Hepatocyte (in vitro differentiated cells): ENCODE measurements around the gene FGL2. TPM values are rescaled to one million over a fixed set of nuclear protein-coding genes. Genes with fewer than 3 reads are reported as not detected.

Experiments used
- DNase-seq: peaks from one replicate; pipeline ENCODE4 v3.0.0-alpha.2; 2016; ENCODE audit warnings: low spot score
- H2AFZ ChIP-seq: fragments of 200-600 bp; sonication (generic); 2 replicates; pipeline ENCODE4 v1.6.0; 2016; ENCODE audit warnings: antibody characterized with exemption, mild to moderate bottlenecking
- H3K27ac ChIP-seq: fragments of 200-600 bp; sonication (generic); 2 replicates; pipeline ENCODE4 v1.5.1; 2016; ENCODE audit warnings: mild to moderate bottlenecking
- H3K27me3 ChIP-seq: fragments of 200-600 bp; sonication (generic); 2 replicates; pipeline ENCODE4 v1.6.1; 2016
- H3K36me3 ChIP-seq: fragments of 200-600 bp; sonication (generic); replicated peaks from 2 replicates; pipeline ENCODE4 v1.5.1; 2016; ENCODE audit warnings: low read depth; ENCODE audit not compliant: insufficient read depth
- H3K4me1 ChIP-seq: fragments of 200-600 bp; sonication (generic); 2 replicates; pipeline ENCODE4 v1.5.1; 2016; ENCODE audit warnings: mild to moderate bottlenecking, moderate library complexity; ENCODE audit not compliant: insufficient read depth
- H3K4me2 ChIP-seq: fragments of 200-600 bp; sonication (generic); 2 replicates; pipeline ENCODE4 v1.6.0; 2016
- H3K4me3 ChIP-seq: fragments of 200-600 bp; sonication (generic); 2 replicates; pipeline ENCODE4 v1.5.1; 2016; ENCODE audit warnings: mild to moderate bottlenecking
- H3K79me2 ChIP-seq: fragments of 200-600 bp; sonication (generic); 2 replicates; pipeline ENCODE4 v1.6.0; 2017; ENCODE audit warnings: mild to moderate bottlenecking
- H3K9me2 ChIP-seq: fragments of 200-600 bp; sonication (generic); replicated peaks from 2 replicates; pipeline ENCODE4 v1.6.0; 2017; ENCODE audit warnings: mild to moderate bottlenecking; ENCODE audit not compliant: insufficient read depth
- H3K9me3 ChIP-seq: fragments of 200-600 bp; sonication (generic); 2 replicates; pipeline ENCODE4 v1.5.1; 2016; ENCODE audit warnings: low read depth, mild to moderate bottlenecking
- H4K20me1 ChIP-seq: fragments of 200-600 bp; sonication (generic); 2 replicates; pipeline ENCODE4 v1.6.0; 2016; ENCODE audit warnings: mild to moderate bottlenecking; ENCODE audit not compliant: insufficient read depth, poor library complexity, severe bottlenecking
- EZH2 ChIP-seq: fragments of 200-600 bp; sonication (generic); IDR thresholded peaks from 2 replicates; pipeline ENCODE4 v1.6.1; 2016; ENCODE audit warnings: antibody characterized with exemption, mild to moderate bottlenecking, borderline replicate concordance
- EZH2phosphoT487 ChIP-seq: fragments of 200-600 bp; sonication (generic); IDR thresholded peaks from one replicate; pipeline ENCODE4 v1.6.1; 2018; ENCODE audit warnings: antibody characterized with exemption, mild to moderate bottlenecking, low read depth, moderate library complexity; ENCODE audit not compliant: unreplicated experiment, severe bottlenecking
- WGBS: methylation state at CpG from one replicate; pipeline ENCODE4 v1.1.6; 2016; ENCODE audit warnings: low lambda C conversion rate; ENCODE audit errors: missing lambda C conversion rate; 5-methylcytosine and 5-hydroxymethylcytosine counted together
- polyA plus RNA-seq: library from polyadenylated mRNA; unstranded; fragments of >200 nt; fragmentation: Nextera tagmentation; extraction: Ambion mirVana; gene quantifications from 2 replicates; pipeline ENCODE4 v1.2.1, GENCODE V29; 2016
- total RNA-seq: library from RNA; depleted of rRNA; stranded (reverse); fragments of >200 nt; gene quantifications from 2 replicates; pipeline ENCODE4 v1.2.3, GENCODE V29; 2014
- TF ChIP-seq, protein P1 (sequence below): fragments of 200-600 bp; sonication (generic); IDR thresholded peaks from 2 replicates; pipeline ENCODE4 v1.5.1; 2016; ENCODE audit warnings: antibody characterized with exemption, mild to moderate bottlenecking; ENCODE audit not compliant: poor library complexity

FGL2 gene
- total and polyA plus RNA-seq, 2 experiments from 2014 or later: 0.80 to 0.83 TPM

DNA sequence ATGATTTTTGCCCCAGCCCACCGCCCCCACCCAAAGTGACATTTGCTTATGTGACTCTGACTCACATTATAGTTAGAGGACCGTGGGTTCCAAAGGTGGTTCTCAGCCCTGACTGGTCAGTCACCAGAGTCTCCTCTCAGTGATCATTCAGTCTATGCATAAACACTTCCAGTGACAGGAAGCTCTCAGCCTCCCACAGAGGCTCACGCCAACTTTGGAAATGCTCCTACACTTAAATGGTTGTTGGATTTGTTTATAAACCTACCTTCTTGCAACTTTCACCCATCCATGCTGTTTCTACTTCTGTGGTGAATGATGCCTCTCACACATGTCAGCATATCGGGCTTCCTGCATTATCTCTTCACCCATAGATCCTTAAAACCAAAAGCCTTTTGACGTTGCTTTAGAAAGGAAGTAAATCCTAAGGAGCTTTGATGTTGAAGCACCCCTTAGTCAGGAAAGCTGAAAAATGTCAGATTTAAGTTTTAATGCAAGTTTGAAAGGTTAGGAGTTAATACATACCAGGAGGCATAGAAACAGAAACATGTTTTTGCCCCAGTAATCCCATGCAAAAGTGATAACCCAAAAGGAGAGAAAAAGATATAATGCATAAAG lies 46.5 kb upstream of the FGL2 start:
- Histone ChIP-seq H3K27me3 (no peaks in the 10 kb centered on the region), H2AFZ (no peak overlapping the region), H3K4me1 (no peaks in the 10 kb centered on the region), H3K9me2 (no peaks in the 10 kb centered on the region), H3K79me2 (no peaks in the 10 kb centered on the region), H3K36me3 (no peaks in the 10 kb centered on the region), H3K27ac (no peak overlapping the region), H3K4me2 (no peak overlapping the region), H3K4me3 (no peak overlapping the region), H3K9me3 (no peaks in the 10 kb centered on the region), H4K20me1 (no peaks in the 10 kb centered on the region)
- no peak for DNase-seq
- TF ChIP-seq EZH2: no peak
- TF ChIP-seq, protein P1, sequence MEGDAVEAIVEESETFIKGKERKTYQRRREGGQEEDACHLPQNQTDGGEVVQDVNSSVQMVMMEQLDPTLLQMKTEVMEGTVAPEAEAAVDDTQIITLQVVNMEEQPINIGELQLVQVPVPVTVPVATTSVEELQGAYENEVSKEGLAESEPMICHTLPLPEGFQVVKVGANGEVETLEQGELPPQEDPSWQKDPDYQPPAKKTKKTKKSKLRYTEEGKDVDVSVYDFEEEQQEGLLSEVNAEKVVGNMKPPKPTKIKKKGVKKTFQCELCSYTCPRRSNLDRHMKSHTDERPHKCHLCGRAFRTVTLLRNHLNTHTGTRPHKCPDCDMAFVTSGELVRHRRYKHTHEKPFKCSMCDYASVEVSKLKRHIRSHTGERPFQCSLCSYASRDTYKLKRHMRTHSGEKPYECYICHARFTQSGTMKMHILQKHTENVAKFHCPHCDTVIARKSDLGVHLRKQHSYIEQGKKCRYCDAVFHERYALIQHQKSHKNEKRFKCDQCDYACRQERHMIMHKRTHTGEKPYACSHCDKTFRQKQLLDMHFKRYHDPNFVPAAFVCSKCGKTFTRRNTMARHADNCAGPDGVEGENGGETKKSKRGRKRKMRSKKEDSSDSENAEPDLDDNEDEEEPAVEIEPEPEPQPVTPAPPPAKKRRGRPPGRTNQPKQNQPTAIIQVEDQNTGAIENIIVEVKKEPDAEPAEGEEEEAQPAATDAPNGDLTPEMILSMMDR: no peak
- no peak for TF ChIP-seq EZH2phosphoT487
- 47% methylated on average over 5 of the region's 5 CpGs for WGBS

DNA sequence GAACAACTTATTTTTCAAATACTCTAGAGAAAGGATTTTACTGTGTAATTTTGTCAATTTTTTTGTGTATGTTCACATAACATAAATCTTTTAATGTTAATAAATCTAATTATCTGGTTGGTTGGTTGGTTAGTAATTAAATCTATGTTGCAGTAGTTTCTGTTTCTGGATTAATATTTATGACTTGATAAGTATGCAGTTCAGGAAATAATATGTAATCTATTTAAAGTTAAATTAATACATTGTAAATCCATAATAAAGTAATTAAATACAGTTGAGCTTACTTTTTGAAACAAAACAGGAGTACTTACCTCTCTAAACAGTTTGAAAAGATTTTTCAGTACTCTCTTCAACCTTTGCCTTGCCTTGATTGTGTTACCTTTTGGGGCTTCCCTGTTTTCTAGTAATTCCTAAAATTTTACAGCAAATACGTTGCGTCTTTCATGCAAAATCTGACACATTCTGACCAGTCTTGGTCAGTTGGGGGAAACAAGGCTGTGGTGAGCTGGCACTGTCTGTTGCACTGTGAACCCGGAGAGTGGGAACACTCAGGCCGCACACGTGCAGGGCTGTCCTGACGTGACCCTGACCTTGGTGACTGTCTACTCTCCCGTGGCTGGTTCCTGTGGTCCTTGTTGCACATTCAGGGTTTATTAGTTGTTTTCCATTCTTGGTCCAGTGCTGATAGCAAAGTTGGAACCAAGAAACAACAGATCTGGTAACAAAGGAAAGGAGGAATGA lies 45.6 kb upstream of the FGL2 start:
- H3K4me3 ChIP-seq: no peak overlapping the region
- H3K4me1 ChIP-seq: no peaks in the 10 kb centered on the region
- 81% methylated on average over 7 of the region's 7 CpGs for WGBS
- no peak overlapping the region for H3K4me2 ChIP-seq
- no peaks in the 10 kb centered on the region for H3K9me3 ChIP-seq
- no peaks in the 10 kb centered on the region for H3K36me3 ChIP-seq
- H3K9me2 ChIP-seq: no peaks in the 10 kb centered on the region
- H3K79me2 ChIP-seq: no peaks in the 10 kb centered on the region
- H4K20me1 ChIP-seq: no peaks in the 10 kb centered on the region
- no peak overlapping the region for H2AFZ ChIP-seq
- no peak for TF ChIP-seq EZH2phosphoT487
- no peak for TF ChIP-seq EZH2
- H3K27ac ChIP-seq: no peak overlapping the region
- DNase-seq: no peak
- H3K27me3 ChIP-seq: no peaks in the 10 kb centered on the region

DNA sequence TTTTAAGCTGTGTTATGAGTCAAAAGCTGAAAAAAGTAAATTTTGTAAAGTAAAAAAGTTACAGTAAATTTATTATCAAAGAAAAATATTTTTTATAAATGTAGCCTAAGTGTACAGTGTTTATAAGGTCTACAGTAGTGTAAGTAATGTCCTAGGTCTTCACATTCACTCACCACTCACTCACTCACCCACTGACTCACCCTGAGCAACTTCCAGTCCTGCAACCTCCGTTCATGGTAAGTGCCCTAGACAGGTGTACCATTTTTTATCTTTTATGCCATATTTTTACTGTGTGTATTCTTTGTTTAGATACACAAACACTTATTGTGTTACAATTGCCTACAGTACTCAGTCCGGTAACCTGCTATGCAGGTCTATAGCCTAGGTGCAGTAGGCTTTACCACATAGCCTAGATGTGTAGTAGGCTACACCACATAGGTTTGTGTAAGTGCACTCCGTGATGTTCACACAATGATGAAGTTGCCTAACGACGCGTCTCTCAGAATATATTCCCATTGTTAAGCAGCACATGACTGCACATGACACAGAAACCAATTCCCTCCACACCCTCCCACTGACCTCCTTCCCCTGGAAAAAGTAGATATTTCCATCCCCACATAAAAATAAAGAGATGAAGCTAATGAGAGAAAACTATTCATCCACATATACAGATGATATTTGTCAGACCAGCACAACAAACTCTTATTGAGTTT lies 44.8 kb upstream of the FGL2 start:
- Histone ChIP-seq H3K27me3 (no peaks in the 10 kb centered on the region), H3K4me3 (no peak overlapping the region), H3K9me3 (no peaks in the 10 kb centered on the region), H3K4me2 (no peak overlapping the region), H4K20me1 (no peaks in the 10 kb centered on the region), H3K36me3 (no peaks in the 10 kb centered on the region), H2AFZ (no peak overlapping the region), H3K4me1 (no peaks in the 10 kb centered on the region), H3K9me2 (no peaks in the 10 kb centered on the region), H3K79me2 (no peaks in the 10 kb centered on the region), H3K27ac (no peak overlapping the region)
- no peak for DNase-seq
- 92% methylated on average over 6 of the region's 6 CpGs for WGBS
- TF ChIP-seq EZH2phosphoT487: no peak

DNA sequence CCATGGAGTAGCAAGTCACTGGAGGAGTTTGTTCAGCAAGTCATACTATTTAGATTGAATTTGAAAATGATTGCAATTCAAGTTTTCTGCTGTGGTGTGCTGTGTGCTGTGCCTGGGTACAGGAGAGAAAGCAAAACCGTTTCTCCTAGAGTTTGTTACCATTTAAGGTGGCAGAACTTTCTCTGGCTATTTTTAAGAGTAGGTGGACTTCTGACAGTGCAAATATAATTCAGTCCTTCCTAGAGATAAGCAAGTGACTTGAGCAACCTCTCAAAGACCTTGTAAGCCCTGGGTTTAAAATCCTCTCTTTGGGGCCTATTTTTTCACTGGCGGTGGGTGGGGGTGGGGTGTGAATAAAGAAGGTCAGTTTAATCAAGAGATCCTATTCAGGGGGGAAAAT lies 42.9 kb upstream of the FGL2 start:
- no peak for DNase-seq

More for the DNA sequence above, 42.9 kb upstream of the FGL2 start:
- no peak overlapping the region for H2AFZ ChIP-seq
- no peak overlapping the region for H3K4me3 ChIP-seq
- H3K9me3 ChIP-seq: no peaks in the 10 kb centered on the region
- no peak for TF ChIP-seq EZH2phosphoT487
- TF ChIP-seq EZH2: no peak
- TF ChIP-seq, protein P1: no peak
- H3K27me3 ChIP-seq: no peaks in the 10 kb centered on the region
- H3K4me1 ChIP-seq: no peaks in the 10 kb centered on the region
- H3K27ac ChIP-seq: no peak overlapping the region
- WGBS: 25% methylated on average over 2 of the region's 2 CpGs
- no peaks in the 10 kb centered on the region for H3K79me2 ChIP-seq
- no peaks in the 10 kb centered on the region for H3K36me3 ChIP-seq
- H3K9me2 ChIP-seq: no peaks in the 10 kb centered on the region
- no peaks in the 10 kb centered on the region for H4K20me1 ChIP-seq
- H3K4me2 ChIP-seq: peak overlapping the region; percentile 42
